RWPE2 (cell line): Measurements from ENCODE around the gene ZNF507.

Source experiments
- ATAC-seq: fragments of 200-7000 bp; cut with Tn5 transposase; 3 replicates; pipeline ENCODE4 v1.9.1; 2021; ENCODE audit warnings: low read depth
- DNase-seq: peaks from one replicate; pipeline ENCODE4 v3.0.0-alpha.2; 2020; ENCODE audit warnings: low spot score
- H3K27ac ChIP-seq: fragments of 450-650 bp; 2 replicates; pipeline ENCODE4 v1.5.1; 2017; ENCODE audit warnings: mild to moderate bottlenecking; ENCODE audit not compliant: poor library complexity, severe bottlenecking
- H3K27me3 ChIP-seq: fragments of 250-450 bp; sonication (Bioruptor Pico); 2 replicates; pipeline ENCODE4 v1.5.1; 2021; ENCODE audit warnings: mild to moderate bottlenecking, moderate library complexity; ENCODE audit not compliant: insufficient read depth, poor library complexity, severe bottlenecking
- H3K36me3 ChIP-seq: fragments of 250-450 bp; sonication (Bioruptor Pico); 2 replicates; pipeline ENCODE4 v1.5.1; 2020; ENCODE audit warnings: low read depth, mild to moderate bottlenecking, moderate library complexity
- H3K4me1 ChIP-seq: fragments of 250-450 bp; sonication (Bioruptor Pico); 2 replicates; pipeline ENCODE4 v1.5.1; 2021; ENCODE audit warnings: mild to moderate bottlenecking, moderate library complexity; ENCODE audit not compliant: insufficient read depth, poor library complexity, severe bottlenecking
- H3K4me3 ChIP-seq: fragments of 250-450 bp; sonication (Bioruptor Pico); 2 replicates; pipeline ENCODE4 v1.5.1; 2021; ENCODE audit warnings: mild to moderate bottlenecking, moderate library complexity; ENCODE audit not compliant: severe bottlenecking
- H3K9me3 ChIP-seq: fragments of 250-450 bp; sonication (Bioruptor Pico); 2 replicates; pipeline ENCODE4 v1.5.1; 2021; ENCODE audit warnings: mild to moderate bottlenecking, moderate library complexity; ENCODE audit not compliant: severe bottlenecking
- CTCF ChIP-seq: fragments of 450-650 bp; IDR thresholded peaks from one replicate; pipeline ENCODE4 v1.5.1; 2017; ENCODE audit warnings: mild to moderate bottlenecking, moderate library complexity; ENCODE audit not compliant: poor library complexity, severe bottlenecking

Gene ZNF507

DNA sequence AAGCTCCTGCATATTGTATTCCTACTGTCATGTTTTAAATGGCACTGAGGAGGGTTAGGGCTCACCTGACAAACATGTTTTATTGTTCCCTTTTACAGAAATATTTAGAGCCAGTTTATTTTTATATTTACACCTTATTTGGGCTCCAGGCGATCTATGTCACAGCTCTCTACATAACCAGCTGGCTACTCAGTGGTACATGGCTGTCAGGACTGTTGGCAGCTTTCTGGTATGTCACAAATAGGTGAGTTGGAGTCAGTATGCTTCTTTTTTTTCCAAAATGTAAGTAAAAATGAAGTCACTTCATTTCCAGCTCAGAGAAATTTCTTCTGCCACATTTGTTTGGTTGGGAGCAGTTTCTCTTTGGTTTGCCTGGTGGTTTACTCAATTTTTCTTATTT is 91.7 kb downstream of the ZNF507 start:
- Histone ChIP-seq H3K4me3 (no peak overlapping the region), H3K27me3 (no peaks in the 10 kb centered on the region), H3K27ac (no peak overlapping the region), H3K9me3 (no peaks in the 10 kb centered on the region), H3K36me3 (peaks cover 20% of the 10 kb centered on the region), H3K4me1 (no peaks in the 10 kb centered on the region)
- TF ChIP-seq CTCF, result no peak
- DNase-seq (no peak), ATAC-seq (no peak)
